ENCODE measurements around the gene ACOXL.

Gene ACOXL

GRCh38 chr2:110861616-110862260 is 129.4 kb downstream of the ACOXL start:
- no peak for DNase-seq
- in situ Hi-C loops (cut with MboI; ENCODE audit: low pct_unique_long_range_greater_than_20kb, low sequenced_read_pairs): no loop called here

GRCh38 chr2:110863726-110864125 is 131.4 kb downstream of the ACOXL start:
- in situ Hi-C loops (cut with MboI; ENCODE audit: low pct_unique_long_range_greater_than_20kb, low sequenced_read_pairs): no loop called here
- no peak for DNase-seq

- no peak for DNase-seq
- in situ Hi-C loops (cut with MboI; ENCODE audit: low pct_unique_long_range_greater_than_20kb, low sequenced_read_pairs): no loop called here
Measured at GRCh38 chr2:110864176-110864575, 131.8 kb downstream of the ACOXL start.

- DNase-seq: no peak
- in situ Hi-C loops (cut with MboI; ENCODE audit: low pct_unique_long_range_greater_than_20kb, low sequenced_read_pairs): no loop called here
Measured at GRCh38 chr2:110864731-110865130, 132.4 kb downstream of the ACOXL start.

GRCh38 chr2:110865188-110865587 is 132.8 kb downstream of the ACOXL start:
- in situ Hi-C loops (cut with MboI; ENCODE audit: low pct_unique_long_range_greater_than_20kb, low sequenced_read_pairs): no loop called here
- DNase-seq: no peak

GRCh38 chr2:110866045-110866444 is 133.7 kb downstream of the ACOXL start:
- no peak for DNase-seq
- in situ Hi-C loops (cut with MboI; ENCODE audit: low pct_unique_long_range_greater_than_20kb, low sequenced_read_pairs): no loop called here

- DNase-seq: no peak
- in situ Hi-C loops (cut with MboI; ENCODE audit: low pct_unique_long_range_greater_than_20kb, low sequenced_read_pairs): no loop called here
Measured at GRCh38 chr2:110866466-110866865, 134.1 kb downstream of the ACOXL start.

- in situ Hi-C loops (cut with MboI; ENCODE audit: low pct_unique_long_range_greater_than_20kb, low sequenced_read_pairs): no loop called here
- no peak for DNase-seq
Measured at GRCh38 chr2:110867078-110867477, 134.7 kb downstream of the ACOXL start.

GRCh38 chr2:110868971-110869370 is 136.6 kb downstream of the ACOXL start:
- DNase-seq: no peak
- in situ Hi-C loops (cut with MboI; ENCODE audit: low pct_unique_long_range_greater_than_20kb, low sequenced_read_pairs): no loop called here

- no peak for DNase-seq
- in situ Hi-C loops (cut with MboI; ENCODE audit: low pct_unique_long_range_greater_than_20kb, low sequenced_read_pairs): no loop called here
Measured at GRCh38 chr2:110869472-110870446, 137.4 kb downstream of the ACOXL start.

- DNase-seq: no peak
- in situ Hi-C loops (cut with MboI; ENCODE audit: low pct_unique_long_range_greater_than_20kb, low sequenced_read_pairs): no loop called here
Measured at GRCh38 chr2:110870545-110870944, 138.2 kb downstream of the ACOXL start.

GRCh38 chr2:110871637-110872036 is 139.3 kb downstream of the ACOXL start:
- no peak for DNase-seq
- in situ Hi-C loops (cut with MboI; ENCODE audit: low pct_unique_long_range_greater_than_20kb, low sequenced_read_pairs): no loop called here

GRCh38 chr2:110872521-110872920 is 140.1 kb downstream of the ACOXL start:
- no peak for DNase-seq
- in situ Hi-C loops (cut with MboI; ENCODE audit: low pct_unique_long_range_greater_than_20kb, low sequenced_read_pairs): no loop called here

- DNase-seq: no peak
- in situ Hi-C loops (cut with MboI; ENCODE audit: low pct_unique_long_range_greater_than_20kb, low sequenced_read_pairs): no loop called here
Measured at GRCh38 chr2:110873056-110873502, 140.7 kb downstream of the ACOXL start.

GRCh38 chr2:110873597-110874452 is 141.5 kb downstream of the ACOXL start:
- no peak for DNase-seq
- in situ Hi-C loops (cut with MboI; ENCODE audit: low pct_unique_long_range_greater_than_20kb, low sequenced_read_pairs): no loop called here

- peak; percentile 7 for DNase-seq
Measured at GRCh38 chr2:110874453-110875383, 142.3 kb downstream of the ACOXL start.

GRCh38 chr2:110875384-110875725 is 143.0 kb downstream of the ACOXL start:
- DNase-seq: no peak
- in situ Hi-C loops (cut with MboI; ENCODE audit: low pct_unique_long_range_greater_than_20kb, low sequenced_read_pairs): no loop called here

More at GRCh38 chr2:110874453-110875383, 142.3 kb downstream of the ACOXL start:
- in situ Hi-C loops (cut with MboI; ENCODE audit: low pct_unique_long_range_greater_than_20kb, low sequenced_read_pairs): no loop called here

GRCh38 chr2:110876167-110876999 is 144.0 kb downstream of the ACOXL start:
- DNase-seq: no peak
- in situ Hi-C loops (cut with MboI; ENCODE audit: low pct_unique_long_range_greater_than_20kb, low sequenced_read_pairs): no loop called here

Data from KBM-7 (cell line).